Activated T-cell treated with anti-CD3 and anti-CD28 coated beads, Interleukin-2, amount 50 U/mL, for 4 hours (primary cell): Measurements from ENCODE around the gene CDHR2. TPM values are rescaled to one million over a fixed set of nuclear protein-coding genes. Genes with fewer than 3 reads are reported as not detected.
"Not testable (repeated sequence)": the region's sequence is repeated elsewhere in the genome, so short reads cannot be mapped to it uniquely, and the experiment has no call there.

Experiments used
- ATAC-seq, 2 donors: fragments of 200-7000 bp; cut with Tn5 transposase; one replicate each; pipeline ENCODE4 v1.10.0; 2021
- DNase-seq: peaks from one replicate; pipeline ENCODE4 v3.0.0-alpha.2; 2020
- H3K27me3 Mint-ChIP-seq: one replicate; pipeline ENCODE4 v1.8.0; 2021; ENCODE audit warnings: low read depth, mixed read lengths
- H3K36me3 Mint-ChIP-seq: one replicate; pipeline ENCODE4 v1.8.0; 2022; ENCODE audit warnings: mixed read lengths; ENCODE audit not compliant: insufficient read depth
- H3K4me1 Mint-ChIP-seq: one replicate; pipeline ENCODE4 v1.8.0; 2021; ENCODE audit warnings: low read depth, mixed read lengths
- H3K4me3 Mint-ChIP-seq: one replicate; pipeline ENCODE4 v1.8.0; 2021; ENCODE audit warnings: mild to moderate bottlenecking, moderate library complexity, mixed read lengths
- H3K9me3 Mint-ChIP-seq: one replicate; pipeline ENCODE4 v1.8.0; 2021; ENCODE audit warnings: mixed read lengths
- total RNA-seq, 3 donors: library from RNA; stranded (reverse); gene quantifications; one replicate each; pipeline ENCODE4 v1.2.1, GENCODE V29; 2021

CDHR2 gene
- total RNA-seq, 3 donors from 2014 or later = 0.29 to 0.43 (median 0.33) TPM

GRCh38 chr5:176579323-176579722 is 30.2 kb downstream of the CDHR2 start:
- Mint-ChIP-seq H3K9me3 (no peaks in the 10 kb centered on the region), H3K36me3 (no peaks in the 10 kb centered on the region), H3K4me3 (no peak overlapping the region), H3K27me3 (no peaks in the 10 kb centered on the region), H3K4me1 (no peaks in the 10 kb centered on the region)
- no peak for ATAC-seq
- no peak for DNase-seq

- H3K9me3 Mint-ChIP-seq = no peaks in the 10 kb centered on the region
- no peaks in the 10 kb centered on the region for H3K4me1 Mint-ChIP-seq
- ATAC-seq = no peak
- H3K4me3 Mint-ChIP-seq = no peak overlapping the region
- H3K27me3 Mint-ChIP-seq = no peaks in the 10 kb centered on the region
- no peak for DNase-seq
- H3K36me3 Mint-ChIP-seq = no peaks in the 10 kb centered on the region
Measured at GRCh38 chr5:176581361-176581760, 32.2 kb downstream of the CDHR2 start.

- H3K27me3 Mint-ChIP-seq = no peaks in the 10 kb centered on the region
- DNase-seq (no peak), ATAC-seq (no peak)
- H3K36me3 Mint-ChIP-seq = no peaks in the 10 kb centered on the region
- no peaks in the 10 kb centered on the region for H3K4me1 Mint-ChIP-seq
- no peak overlapping the region for H3K4me3 Mint-ChIP-seq
- no peaks in the 10 kb centered on the region for H3K9me3 Mint-ChIP-seq
Measured at GRCh38 chr5:176583076-176583475, 33.9 kb downstream of the CDHR2 start.

GRCh38 chr5:176587398-176587797 is 38.3 kb downstream of the CDHR2 start:
- H3K4me3 Mint-ChIP-seq = no peak overlapping the region
- no peak for ATAC-seq
- no peak for DNase-seq
- no peaks in the 10 kb centered on the region for H3K36me3 Mint-ChIP-seq
- H3K4me1 Mint-ChIP-seq = no peaks in the 10 kb centered on the region
- H3K9me3 Mint-ChIP-seq = no peaks in the 10 kb centered on the region
- H3K27me3 Mint-ChIP-seq = no peaks in the 10 kb centered on the region

- ATAC-seq (no peak), DNase-seq (no peak)
- Mint-ChIP-seq H3K36me3 (no peaks in the 10 kb centered on the region), H3K27me3 (no peaks in the 10 kb centered on the region), H3K9me3 (no peaks in the 10 kb centered on the region), H3K4me1 (no peaks in the 10 kb centered on the region), H3K4me3 (no peak overlapping the region)
Measured at GRCh38 chr5:176588297-176588696, 39.2 kb downstream of the CDHR2 start.

GRCh38 chr5:176589039-176589769 is 40.1 kb downstream of the CDHR2 start:
- Mint-ChIP-seq H3K4me1 (no peaks in the 10 kb centered on the region), H3K4me3 (no peak overlapping the region), H3K9me3 (no peaks in the 10 kb centered on the region), H3K27me3 (no peaks in the 10 kb centered on the region), H3K36me3 (no peaks in the 10 kb centered on the region)
- no peak for DNase-seq
- ATAC-seq = no peak

GRCh38 chr5:176590035-176590717 is 41.0 kb downstream of the CDHR2 start:
- H3K4me3 Mint-ChIP-seq = no peak overlapping the region
- no peaks in the 10 kb centered on the region for H3K9me3 Mint-ChIP-seq
- peaks cover 2% of the 10 kb centered on the region for H3K27me3 Mint-ChIP-seq
- no peaks in the 10 kb centered on the region for H3K4me1 Mint-ChIP-seq
- ATAC-seq = no peak
- DNase-seq = no peak
- no peaks in the 10 kb centered on the region for H3K36me3 Mint-ChIP-seq

GRCh38 chr5:176591667-176592066 is 42.5 kb downstream of the CDHR2 start:
- not testable (repeated sequence) for DNase-seq, H3K4me3 Mint-ChIP-seq, ATAC-seq, H3K9me3 Mint-ChIP-seq, H3K4me1 Mint-ChIP-seq, H3K36me3 Mint-ChIP-seq, H3K27me3 Mint-ChIP-seq

GRCh38 chr5:176592573-176592972 is 43.4 kb downstream of the CDHR2 start:
- H3K4me3 Mint-ChIP-seq = no peak overlapping the region
- no peak for ATAC-seq
- DNase-seq = no peak
- H3K4me1 Mint-ChIP-seq = peaks cover 4% of the 10 kb centered on the region
- peaks cover 2% of the 10 kb centered on the region for H3K27me3 Mint-ChIP-seq
- H3K36me3 Mint-ChIP-seq = no peaks in the 10 kb centered on the region
- H3K9me3 Mint-ChIP-seq = no peaks in the 10 kb centered on the region

- Mint-ChIP-seq H3K4me1 (peaks cover 4% of the 10 kb centered on the region), H3K36me3 (no peaks in the 10 kb centered on the region), H3K9me3 (no peaks in the 10 kb centered on the region), H3K27me3 (peaks cover 2% of the 10 kb centered on the region), H3K4me3 (no peak overlapping the region)
- DNase-seq (no peak), ATAC-seq (no peak)
Measured at GRCh38 chr5:176593273-176593869, 44.2 kb downstream of the CDHR2 start.

- Mint-ChIP-seq H3K36me3 (no peaks in the 10 kb centered on the region), H3K4me3 (no peak overlapping the region), H3K9me3 (no peaks in the 10 kb centered on the region), H3K4me1 (peaks cover 4% of the 10 kb centered on the region), H3K27me3 (peaks cover 2% of the 10 kb centered on the region)
- ATAC-seq = no peak
- no peak for DNase-seq
Measured at GRCh38 chr5:176594554-176594953, 45.4 kb downstream of the CDHR2 start.

GRCh38 chr5:176595386-176595943 is 46.3 kb downstream of the CDHR2 start:
- DNase-seq (no peak), ATAC-seq (no peak)
- H3K27me3 Mint-ChIP-seq = peaks cover 2% of the 10 kb centered on the region
- H3K4me3 Mint-ChIP-seq = no peak overlapping the region
- H3K36me3 Mint-ChIP-seq = no peaks in the 10 kb centered on the region
- no peaks in the 10 kb centered on the region for H3K9me3 Mint-ChIP-seq
- peaks cover 4% of the 10 kb centered on the region for H3K4me1 Mint-ChIP-seq

- ATAC-seq = no peak
- DNase-seq = no peak
- Mint-ChIP-seq H3K36me3 (no peaks in the 10 kb centered on the region), H3K9me3 (no peaks in the 10 kb centered on the region), H3K27me3 (peaks cover 2% of the 10 kb centered on the region), H3K4me1 (peaks cover 4% of the 10 kb centered on the region), H3K4me3 (peak overlapping the region; percentile 71)
Measured at GRCh38 chr5:176596069-176596644, 47.0 kb downstream of the CDHR2 start.

GRCh38 chr5:176596689-176597416 is 47.7 kb downstream of the CDHR2 start:
- no peaks in the 10 kb centered on the region for H3K36me3 Mint-ChIP-seq
- peaks cover 2% of the 10 kb centered on the region for H3K27me3 Mint-ChIP-seq
- ATAC-seq = peak; percentile 90 to 91

More at GRCh38 chr5:176596689-176597416, 47.7 kb downstream of the CDHR2 start:
- Mint-ChIP-seq H3K9me3 (no peaks in the 10 kb centered on the region), H3K4me1 (peaks cover 4% of the 10 kb centered on the region), H3K4me3 (peak overlapping the region; percentile 71)
- DNase-seq = peak; percentile 69
